Activated T-helper 2 cell treated with anti-CD3 and anti-CD28 coated beads, Interferon-gamma antibody, Interleukin-2, Interleukin-4, amounts not matched to agents 10 μg/mL and 5 μg/mL and 100 μg/mL, durations not matched to agents 14 hours and 24 hours and 36 hours (primary cell): ENCODE measurements around the gene PARD3B. TPM values are rescaled to one million over a fixed set of nuclear protein-coding genes. Genes with fewer than 3 reads are reported as not detected.
"Not testable (repeated sequence)": the region's sequence is repeated elsewhere in the genome, so short reads cannot be mapped to it uniquely, and the experiment has no call there.

Experiments used
- DNase-seq: peaks from one replicate; pipeline ENCODE4 v3.0.0; 2021; ENCODE audit warnings: low spot score
- H3K27ac Mint-ChIP-seq: one replicate; pipeline ENCODE4 v1.8.0; 2021; ENCODE audit warnings: mixed read lengths
- H3K27me3 Mint-ChIP-seq: one replicate; pipeline ENCODE4 v1.8.0; 2021; ENCODE audit warnings: low read depth, mixed read lengths
- H3K36me3 Mint-ChIP-seq: one replicate; pipeline ENCODE4 v1.8.0; 2021; ENCODE audit warnings: low read depth, mixed read lengths
- H3K4me1 Mint-ChIP-seq: one replicate; pipeline ENCODE4 v1.8.0; 2021; ENCODE audit warnings: low read depth, mixed read lengths
- H3K4me3 Mint-ChIP-seq: one replicate; pipeline ENCODE4 v1.8.0; 2021; ENCODE audit warnings: low read depth, mild to moderate bottlenecking, moderate library complexity, mixed read lengths
- H3K9me3 Mint-ChIP-seq: one replicate; pipeline ENCODE4 v1.8.0; 2021; ENCODE audit warnings: mixed read lengths
- intact Hi-C: fragments of 100-400 bp; cut with micrococcal nuclease; formaldehyde crosslinking; loops from one replicate; pipeline ENCODE4 v1.15.1; 2023
- total RNA-seq: library from RNA; stranded (reverse); gene quantifications from 2 replicates; pipeline ENCODE4 v1.2.3, GENCODE V29; 2022

PARD3B gene
- total RNA-seq, 1 donor from 2014 or later: 0.39 TPM

DNA sequence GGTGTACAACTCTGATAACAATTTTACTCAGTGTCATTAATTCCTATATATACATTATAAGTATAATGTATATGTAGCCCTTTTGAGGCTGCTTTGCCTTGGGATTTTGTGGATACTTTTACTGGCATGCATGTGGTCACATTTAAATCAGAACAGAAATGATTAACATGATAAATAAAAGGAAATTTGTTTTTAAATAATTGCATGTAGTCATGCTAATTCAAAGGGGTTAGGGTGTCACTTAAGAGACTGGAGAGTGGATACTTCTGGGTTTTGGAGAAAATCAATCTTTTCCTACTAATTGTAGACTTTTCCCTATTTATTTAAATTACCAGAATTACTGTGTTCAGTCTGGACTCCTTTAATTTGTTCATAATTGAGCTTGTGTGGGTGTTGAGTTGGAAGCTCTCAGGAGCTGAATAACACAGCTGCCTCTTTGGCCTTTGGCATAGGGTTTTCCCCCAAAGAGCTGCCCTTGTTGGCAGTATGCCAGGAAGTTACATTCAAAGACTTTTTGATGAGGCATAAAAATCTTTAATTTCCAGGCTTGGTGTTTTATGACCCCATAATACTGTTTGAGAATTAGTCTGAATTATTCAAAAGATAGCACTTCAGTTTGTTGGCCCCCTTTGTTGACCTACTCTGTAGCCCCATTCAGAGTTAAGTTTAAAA, 652.3 kb downstream of the PARD3B start:
- Mint-ChIP-seq H3K4me1 (peaks cover 6% of the 10 kb centered on the region), H3K27me3 (no peaks in the 10 kb centered on the region), H3K4me3 (no peak overlapping the region), H3K36me3 (no peaks in the 10 kb centered on the region), H3K9me3 (no peaks in the 10 kb centered on the region), H3K27ac (no peak overlapping the region)
- DNase-seq: no peak
- intact Hi-C loops: no loop called here

DNA sequence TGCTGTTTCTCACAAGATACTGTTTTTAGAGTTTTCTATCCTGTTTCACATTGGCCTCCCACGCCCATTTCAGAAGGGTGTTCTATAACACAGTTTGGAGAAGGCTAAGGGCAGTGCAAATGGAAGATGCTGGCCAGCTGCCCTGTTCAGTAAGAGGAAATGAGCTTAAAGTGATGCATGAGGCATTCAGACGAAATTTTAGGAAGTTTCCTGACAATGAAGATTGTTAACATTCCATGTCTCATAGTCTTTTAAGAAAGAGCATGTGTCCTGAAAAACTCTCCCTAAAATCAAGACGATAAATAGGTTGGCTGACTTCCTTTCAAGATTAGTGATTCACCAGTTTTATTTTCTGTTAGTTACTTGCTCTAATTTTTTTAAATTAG, 652.9 kb downstream of the PARD3B start:
- Mint-ChIP-seq H3K9me3 (no peaks in the 10 kb centered on the region), H3K4me1 (peaks cover 6% of the 10 kb centered on the region), H3K36me3 (no peaks in the 10 kb centered on the region), H3K27me3 (no peaks in the 10 kb centered on the region), H3K27ac (no peak overlapping the region), H3K4me3 (no peak overlapping the region)
- intact Hi-C loops: no loop called here
- DNase-seq: no peak

DNA sequence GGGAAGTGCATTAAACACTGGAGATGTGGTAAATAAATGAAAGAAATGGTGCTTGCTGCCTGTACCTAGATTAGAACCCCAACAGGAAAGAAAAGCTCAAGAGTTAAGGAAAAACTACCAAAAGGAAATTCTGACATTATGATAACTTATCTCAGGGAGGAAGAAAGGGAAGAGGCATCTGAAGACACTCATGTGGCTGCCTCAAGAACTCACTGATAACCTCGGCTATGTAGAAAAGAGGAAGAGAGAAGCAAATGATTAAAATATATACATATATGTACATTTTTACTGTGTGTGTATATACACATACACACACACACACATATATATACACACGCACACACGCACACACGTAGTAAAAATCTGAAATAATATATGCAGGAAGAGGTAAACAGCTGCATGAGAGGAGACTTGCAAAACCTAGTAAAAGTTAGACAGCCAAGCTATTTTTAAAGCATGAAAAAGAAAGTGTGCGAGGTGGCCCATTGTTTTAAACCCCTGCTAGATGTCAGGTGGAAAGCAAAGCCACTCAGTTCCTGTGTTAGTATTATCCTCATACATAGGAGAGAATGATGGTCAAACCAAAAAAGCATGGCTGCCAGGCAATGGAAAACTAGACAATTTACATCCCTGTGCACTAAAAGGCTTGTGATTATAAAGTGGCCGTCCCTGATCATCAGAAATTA, 654.0 kb downstream of the PARD3B start:
- no peak overlapping the region for H3K27ac Mint-ChIP-seq
- no peak for DNase-seq
- no peak overlapping the region for H3K4me3 Mint-ChIP-seq
- no peaks in the 10 kb centered on the region for H3K36me3 Mint-ChIP-seq
- no peaks in the 10 kb centered on the region for H3K9me3 Mint-ChIP-seq
- intact Hi-C loops: no loop called here
- H3K27me3 Mint-ChIP-seq: no peaks in the 10 kb centered on the region
- H3K4me1 Mint-ChIP-seq: peaks cover 6% of the 10 kb centered on the region

GRCh38 chr2:205210494-205210893, 665.2 kb downstream of the PARD3B start:
- no peak overlapping the region for H3K4me3 Mint-ChIP-seq
- no peaks in the 10 kb centered on the region for H3K4me1 Mint-ChIP-seq
- H3K27ac Mint-ChIP-seq: no peak overlapping the region
- no peaks in the 10 kb centered on the region for H3K9me3 Mint-ChIP-seq
- no peak for DNase-seq
- H3K36me3 Mint-ChIP-seq: no peaks in the 10 kb centered on the region
- intact Hi-C loops: no loop called here
- peaks cover 19% of the 10 kb centered on the region for H3K27me3 Mint-ChIP-seq

- intact Hi-C loops: no loop called here
- H3K27me3 Mint-ChIP-seq: peaks cover 19% of the 10 kb centered on the region
- DNase-seq: no peak
- H3K4me3 Mint-ChIP-seq: no peak overlapping the region
- no peaks in the 10 kb centered on the region for H3K9me3 Mint-ChIP-seq
- no peaks in the 10 kb centered on the region for H3K4me1 Mint-ChIP-seq
- no peak overlapping the region for H3K27ac Mint-ChIP-seq
- no peaks in the 10 kb centered on the region for H3K36me3 Mint-ChIP-seq
Measured at GRCh38 chr2:205212357-205212756, 667.1 kb downstream of the PARD3B start.

DNA sequence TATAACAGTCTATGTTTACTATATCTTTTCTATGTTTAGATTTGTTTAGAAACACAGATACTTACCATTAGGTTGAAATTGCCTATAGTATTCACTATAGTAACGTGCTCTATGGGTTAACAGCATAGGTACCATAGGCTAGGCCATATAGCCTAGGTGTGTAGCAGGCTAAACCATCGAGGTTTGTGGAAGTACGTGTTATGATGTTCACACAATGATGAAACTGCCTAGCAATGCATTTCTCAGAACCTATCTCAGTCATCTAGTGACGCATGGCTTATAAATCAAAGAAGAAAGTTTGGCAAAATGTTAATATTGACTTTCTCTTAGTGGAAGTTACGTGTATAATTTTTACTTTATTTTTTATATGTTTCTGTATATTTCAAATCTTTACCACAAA, 670.8 kb downstream of the PARD3B start:
- Mint-ChIP-seq H3K4me3 (no peak overlapping the region), H3K4me1 (no peaks in the 10 kb centered on the region), H3K9me3 (no peaks in the 10 kb centered on the region), H3K27ac (no peak overlapping the region), H3K36me3 (no peaks in the 10 kb centered on the region), H3K27me3 (peaks cover 25% of the 10 kb centered on the region)
- no peak for DNase-seq
- intact Hi-C loops: no loop called here

GRCh38 chr2:205216580-205216979, 671.3 kb downstream of the PARD3B start:
- H3K27me3 Mint-ChIP-seq: peaks cover 24% of the 10 kb centered on the region
- no peaks in the 10 kb centered on the region for H3K36me3 Mint-ChIP-seq
- intact Hi-C loops: no loop called here
- no peaks in the 10 kb centered on the region for H3K4me1 Mint-ChIP-seq
- no peak overlapping the region for H3K4me3 Mint-ChIP-seq
- no peaks in the 10 kb centered on the region for H3K9me3 Mint-ChIP-seq
- no peak for DNase-seq
- H3K27ac Mint-ChIP-seq: no peak overlapping the region

DNA sequence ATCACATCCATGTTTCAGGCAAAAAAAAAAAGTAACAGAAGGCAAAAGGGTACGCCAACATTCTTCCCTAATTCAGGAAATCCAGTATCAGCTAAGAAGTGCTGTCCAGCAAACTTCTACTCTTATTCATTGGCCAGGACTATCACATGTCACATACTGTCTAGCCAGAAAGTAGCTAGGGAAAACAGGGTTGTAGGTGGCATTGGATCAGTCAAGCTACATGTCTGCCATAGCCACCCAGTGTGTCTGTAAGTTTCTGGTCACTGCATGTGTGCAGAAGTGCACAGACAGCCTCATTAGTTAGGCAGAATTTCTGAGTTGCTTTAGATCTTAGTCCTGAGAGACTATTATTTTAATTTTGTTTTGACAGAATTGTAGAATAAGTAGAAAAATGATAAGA, 671.7 kb downstream of the PARD3B start:
- H3K9me3 Mint-ChIP-seq: no peaks in the 10 kb centered on the region
- H3K27ac Mint-ChIP-seq: no peak overlapping the region

GRCh38 chr2:205218056-205218455, 672.8 kb downstream of the PARD3B start:
- Mint-ChIP-seq H3K4me3 (no peak overlapping the region), H3K27me3 (peaks cover 19% of the 10 kb centered on the region), H3K36me3 (no peaks in the 10 kb centered on the region), H3K9me3 (no peaks in the 10 kb centered on the region), H3K27ac (no peak overlapping the region), H3K4me1 (no peaks in the 10 kb centered on the region)
- intact Hi-C loops: no loop called here
- no peak for DNase-seq

More for the DNA sequence above, 671.7 kb downstream of the PARD3B start:
- intact Hi-C loops: no loop called here
- H3K4me1 Mint-ChIP-seq: no peaks in the 10 kb centered on the region
- peaks cover 23% of the 10 kb centered on the region for H3K27me3 Mint-ChIP-seq
- no peak for DNase-seq
- H3K36me3 Mint-ChIP-seq: no peaks in the 10 kb centered on the region
- H3K4me3 Mint-ChIP-seq: no peak overlapping the region

- intact Hi-C loops, H3K27ac Mint-ChIP-seq, H3K4me3 Mint-ChIP-seq, H3K36me3 Mint-ChIP-seq, H3K9me3 Mint-ChIP-seq, DNase-seq, H3K4me1 Mint-ChIP-seq: not testable (repeated sequence)
- peaks cover 16% of the 10 kb centered on the region for H3K27me3 Mint-ChIP-seq
Measured at GRCh38 chr2:205218816-205219215, 673.5 kb downstream of the PARD3B start.

DNA sequence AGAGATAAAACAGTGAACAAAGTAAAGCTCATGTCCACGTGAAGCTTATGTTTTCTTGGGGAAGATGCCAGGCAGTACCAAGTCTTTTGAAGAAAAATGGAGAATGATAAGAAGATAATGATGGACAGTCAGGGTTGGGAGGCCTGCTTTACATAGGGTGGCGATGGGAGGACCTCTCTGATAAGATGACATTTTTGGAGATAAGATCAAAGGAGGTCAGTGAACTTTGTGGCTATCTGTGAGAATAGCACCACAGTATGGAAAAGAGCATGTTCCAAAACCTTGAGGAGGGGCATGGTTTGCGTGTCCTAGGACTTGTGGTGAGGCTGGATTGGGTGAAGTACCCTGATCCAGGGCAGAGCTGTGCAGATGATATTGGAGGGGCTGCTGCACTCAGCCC, 675.3 kb downstream of the PARD3B start:
- Mint-ChIP-seq H3K36me3 (no peaks in the 10 kb centered on the region), H3K4me1 (no peaks in the 10 kb centered on the region), H3K4me3 (no peak overlapping the region), H3K9me3 (no peaks in the 10 kb centered on the region), H3K27ac (no peak overlapping the region), H3K27me3 (peaks cover 17% of the 10 kb centered on the region)
- intact Hi-C loops: no loop called here
- no peak for DNase-seq

GRCh38 chr2:205232086-205232485, 686.8 kb downstream of the PARD3B start:
- no peak for DNase-seq
- Mint-ChIP-seq H3K27me3 (peaks cover 15% of the 10 kb centered on the region), H3K9me3 (peaks cover 4% of the 10 kb centered on the region), H3K27ac (no peak overlapping the region), H3K4me3 (no peak overlapping the region), H3K4me1 (no peaks in the 10 kb centered on the region), H3K36me3 (no peaks in the 10 kb centered on the region)
- intact Hi-C loops: no loop called here

- Mint-ChIP-seq H3K9me3 (peaks cover 4% of the 10 kb centered on the region), H3K36me3 (no peaks in the 10 kb centered on the region), H3K4me1 (no peaks in the 10 kb centered on the region), H3K27ac (no peak overlapping the region), H3K4me3 (no peak overlapping the region), H3K27me3 (peaks cover 2% of the 10 kb centered on the region)
- no peak for DNase-seq
- intact Hi-C loops: no loop called here
Measured at GRCh38 chr2:205235434-205235833, 690.2 kb downstream of the PARD3B start.
